Endothelial cell (in vitro differentiated cells): ENCODE results near the gene DDB1. TPM values are rescaled to one million over a fixed set of nuclear protein-coding genes. Genes with fewer than 3 reads are reported as not detected.

Source experiments
- DNase-seq: peaks from one replicate; pipeline ENCODE4 v3.0.0; 2021; ENCODE audit warnings: low spot score
- H3K27ac Mint-ChIP-seq: one replicate; pipeline ENCODE4 v1.8.0; 2021; ENCODE audit warnings: mixed read lengths, inconsistent platforms; ENCODE audit not compliant: unreplicated experiment
- H3K27me3 Mint-ChIP-seq: one replicate; pipeline ENCODE4 v1.8.0; 2021; ENCODE audit warnings: mild to moderate bottlenecking, moderate library complexity, mixed read lengths, inconsistent platforms; ENCODE audit not compliant: unreplicated experiment
- H3K36me3 Mint-ChIP-seq: one replicate; pipeline ENCODE4 v1.8.0; 2021; ENCODE audit warnings: mild to moderate bottlenecking, low read depth, mixed read lengths, inconsistent platforms; ENCODE audit not compliant: unreplicated experiment
- H3K4me1 Mint-ChIP-seq: one replicate; pipeline ENCODE4 v1.8.0; 2021; ENCODE audit warnings: mild to moderate bottlenecking, mixed read lengths, inconsistent platforms; ENCODE audit not compliant: unreplicated experiment
- H3K4me3 Mint-ChIP-seq: one replicate; pipeline ENCODE4 v1.8.0; 2021; ENCODE audit warnings: mild to moderate bottlenecking, mixed read lengths, inconsistent platforms; ENCODE audit not compliant: unreplicated experiment
- H3K9me3 Mint-ChIP-seq: one replicate; pipeline ENCODE4 v1.8.0; 2021; ENCODE audit warnings: mixed read lengths, inconsistent platforms; ENCODE audit not compliant: unreplicated experiment
- total RNA-seq: library from RNA; stranded (reverse); fragmentation: NEBNext Ultra II Directional; extraction: Animal tissue kit (Norgen Biotek cat#: 25700); gene quantifications from one replicate; pipeline ENCODE4 v1.2.1, GENCODE V29; 2021; ENCODE audit not compliant: unreplicated experiment
- TF ChIP-seq, protein P1 (sequence below): fragments of 200-600 bp; sonication (generic); IDR thresholded peaks from one replicate; pipeline ENCODE4 v1.5.0; 2021; ENCODE audit warnings: antibody characterized with exemption; ENCODE audit not compliant: unreplicated experiment

DDB1 gene
- total RNA-seq, 1 donor from 2014 or later, result 239 TPM

DNA sequence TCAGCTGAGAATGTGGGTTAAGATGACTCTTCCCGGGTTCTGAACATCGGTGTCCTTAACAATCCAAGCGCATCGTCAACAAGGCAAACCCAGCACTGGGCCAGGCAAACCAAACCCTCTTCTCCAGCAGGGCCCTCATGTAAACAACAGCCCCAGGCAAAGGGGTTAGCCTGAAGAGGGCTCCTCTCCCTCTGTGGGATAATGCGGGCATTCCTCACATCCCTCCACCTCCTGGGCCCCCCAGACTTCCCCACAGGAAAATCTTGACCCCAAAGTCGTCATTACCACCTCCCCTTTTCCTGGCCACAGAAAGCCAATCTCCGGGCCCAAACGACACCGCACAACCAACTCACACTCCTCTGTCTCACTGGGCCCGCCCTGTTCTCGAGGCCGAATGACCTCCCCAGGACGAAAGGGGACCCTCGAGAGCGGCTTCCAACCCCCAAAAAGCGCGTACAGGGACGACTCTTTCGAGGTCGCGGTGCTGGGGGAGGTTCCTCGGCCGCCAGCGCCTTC, 566 bp downstream of the DDB1 start:
- Mint-ChIP-seq H3K27ac (peak overlapping the region; percentile 93), H3K4me3 (peak overlapping the region; percentile 98), H3K36me3 (peaks cover 19% of the 10 kb centered on the region), H3K4me1 (peaks cover 21% of the 10 kb centered on the region), H3K27me3 (peaks cover 4% of the 10 kb centered on the region), H3K9me3 (no peaks in the 10 kb centered on the region)
- TF ChIP-seq, protein P1, sequence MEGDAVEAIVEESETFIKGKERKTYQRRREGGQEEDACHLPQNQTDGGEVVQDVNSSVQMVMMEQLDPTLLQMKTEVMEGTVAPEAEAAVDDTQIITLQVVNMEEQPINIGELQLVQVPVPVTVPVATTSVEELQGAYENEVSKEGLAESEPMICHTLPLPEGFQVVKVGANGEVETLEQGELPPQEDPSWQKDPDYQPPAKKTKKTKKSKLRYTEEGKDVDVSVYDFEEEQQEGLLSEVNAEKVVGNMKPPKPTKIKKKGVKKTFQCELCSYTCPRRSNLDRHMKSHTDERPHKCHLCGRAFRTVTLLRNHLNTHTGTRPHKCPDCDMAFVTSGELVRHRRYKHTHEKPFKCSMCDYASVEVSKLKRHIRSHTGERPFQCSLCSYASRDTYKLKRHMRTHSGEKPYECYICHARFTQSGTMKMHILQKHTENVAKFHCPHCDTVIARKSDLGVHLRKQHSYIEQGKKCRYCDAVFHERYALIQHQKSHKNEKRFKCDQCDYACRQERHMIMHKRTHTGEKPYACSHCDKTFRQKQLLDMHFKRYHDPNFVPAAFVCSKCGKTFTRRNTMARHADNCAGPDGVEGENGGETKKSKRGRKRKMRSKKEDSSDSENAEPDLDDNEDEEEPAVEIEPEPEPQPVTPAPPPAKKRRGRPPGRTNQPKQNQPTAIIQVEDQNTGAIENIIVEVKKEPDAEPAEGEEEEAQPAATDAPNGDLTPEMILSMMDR, result no peak
- peak; percentile 13 for DNase-seq

DNA sequence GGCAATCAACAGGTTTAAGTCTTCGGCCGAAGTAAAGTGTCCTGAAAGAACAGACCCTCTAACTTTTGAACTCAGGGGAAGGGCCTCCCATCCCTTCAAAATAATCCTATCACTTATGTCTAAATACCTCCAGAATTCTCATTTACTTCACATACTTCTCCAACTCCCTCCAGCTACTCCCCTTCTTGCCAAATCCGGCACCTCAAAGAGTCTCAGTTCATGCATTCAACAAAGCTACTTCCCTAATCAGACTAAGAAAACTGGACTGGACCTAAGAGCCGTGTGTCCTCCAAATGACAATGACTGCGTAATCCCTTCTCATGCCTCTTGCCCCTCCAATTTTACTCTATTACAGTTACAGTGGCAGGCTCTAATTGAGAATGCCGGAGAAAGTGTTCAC, 1.3 kb downstream of the DDB1 start:
- TF ChIP-seq, protein P1, result no peak
- no peaks in the 10 kb centered on the region for H3K9me3 Mint-ChIP-seq

DNA sequence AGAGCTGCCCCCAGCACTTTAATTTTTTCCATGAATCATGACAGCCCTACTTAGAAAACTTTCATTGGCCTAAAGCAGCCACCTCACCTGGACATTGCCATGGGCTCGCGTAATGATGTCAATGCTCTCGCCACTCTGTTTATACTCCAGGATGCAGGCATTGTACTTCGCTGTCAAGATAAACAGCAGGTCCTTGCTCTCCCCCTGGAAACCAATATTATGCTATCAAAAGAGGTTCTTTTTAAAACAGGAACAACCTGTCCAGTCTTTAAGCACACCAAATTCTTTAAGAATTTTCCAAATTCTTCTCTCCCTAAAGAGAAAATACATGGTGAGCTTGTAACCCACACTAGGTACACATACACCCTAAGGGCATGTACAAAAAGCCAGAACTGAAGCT, 3.0 kb downstream of the DDB1 start:
- no peak overlapping the region for H3K27ac Mint-ChIP-seq
- DNase-seq, result no peak
- H3K9me3 Mint-ChIP-seq, result no peaks in the 10 kb centered on the region
- TF ChIP-seq, protein P1, result no peak
- H3K36me3 Mint-ChIP-seq, result peaks cover 31% of the 10 kb centered on the region
- peaks cover 6% of the 10 kb centered on the region for H3K27me3 Mint-ChIP-seq
- H3K4me1 Mint-ChIP-seq, result peaks cover 18% of the 10 kb centered on the region
- H3K4me3 Mint-ChIP-seq, result no peak overlapping the region

More for the DNA sequence above, 1.3 kb downstream of the DDB1 start:
- peaks cover 18% of the 10 kb centered on the region for H3K4me1 Mint-ChIP-seq
- H3K36me3 Mint-ChIP-seq, result peaks cover 19% of the 10 kb centered on the region
- peaks cover 4% of the 10 kb centered on the region for H3K27me3 Mint-ChIP-seq
- H3K4me3 Mint-ChIP-seq, result peak overlapping the region; percentile 98
- H3K27ac Mint-ChIP-seq, result peak overlapping the region; percentile 93
- no peak for DNase-seq

DNA sequence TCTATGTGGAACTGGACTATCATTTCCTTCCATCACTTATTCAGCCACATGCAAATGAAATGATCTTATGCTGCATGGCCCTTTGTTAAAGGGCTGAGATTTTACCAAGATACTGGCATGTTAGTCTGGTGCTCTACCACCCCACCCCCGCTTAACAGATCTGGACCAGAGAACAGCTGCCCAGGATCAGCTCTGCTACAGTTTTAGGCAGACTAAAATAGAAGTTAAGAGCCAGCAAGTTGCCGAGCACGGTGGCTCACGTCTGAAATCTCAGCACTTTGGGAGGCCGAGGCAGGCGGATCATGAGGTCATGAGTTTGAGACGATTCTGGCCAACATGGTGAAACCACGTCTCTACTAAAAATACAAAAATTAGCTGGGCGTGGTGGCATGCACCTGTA, 4.6 kb downstream of the DDB1 start:
- DNase-seq, result no peak
- Mint-ChIP-seq H3K9me3 (no peaks in the 10 kb centered on the region), H3K27ac (peak overlapping the region; percentile 13)

DNA sequence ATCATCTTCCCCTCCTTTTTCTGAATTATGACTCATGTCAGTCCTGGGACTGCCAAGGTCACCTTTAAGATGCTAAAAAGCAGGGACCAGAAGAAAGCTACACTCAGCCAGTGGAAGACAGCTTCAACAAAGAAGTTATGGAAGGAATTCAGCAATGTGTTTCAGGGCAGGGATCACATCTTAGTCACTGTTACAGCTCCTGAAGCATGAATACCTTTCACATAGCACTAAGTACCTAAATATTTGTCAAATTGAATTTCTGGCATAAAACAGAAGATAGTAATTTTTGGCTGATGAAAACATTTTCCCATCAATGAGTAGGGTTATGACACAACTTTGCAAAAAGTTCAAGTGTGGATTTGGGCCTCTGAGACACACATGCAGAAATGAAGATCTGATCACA, 5.2 kb downstream of the DDB1 start:
- peaks cover 12% of the 10 kb centered on the region for H3K4me1 Mint-ChIP-seq
- TF ChIP-seq, protein P1, result no peak
- H3K4me3 Mint-ChIP-seq, result peak overlapping the region; percentile 60
- H3K27me3 Mint-ChIP-seq, result peaks cover 3% of the 10 kb centered on the region
- peak overlapping the region; percentile 12 for H3K27ac Mint-ChIP-seq
- H3K36me3 Mint-ChIP-seq, result peaks cover 43% of the 10 kb centered on the region
- DNase-seq, result no peak
- no peaks in the 10 kb centered on the region for H3K9me3 Mint-ChIP-seq

More for the DNA sequence above, 4.6 kb downstream of the DDB1 start:
- TF ChIP-seq, protein P1, result no peak
- Mint-ChIP-seq H3K27me3 (peaks cover 3% of the 10 kb centered on the region), H3K4me1 (peaks cover 12% of the 10 kb centered on the region), H3K36me3 (peaks cover 40% of the 10 kb centered on the region), H3K4me3 (no peak overlapping the region)
